Activated CD4-positive, alpha-beta T cell treated with anti-CD3 and anti-CD28 coated beads, Interleukin-2, amount 50 U/mL, for 16 hours (primary cell): ENCODE results near the gene CCDC57.
A peak's percentile ranks its signal among the peaks of the same experiment; 100 is the strongest.

Experiments used
- DNase-seq: peaks from one replicate; pipeline ENCODE4 v3.0.0-alpha.2; 2020

The CCDC57 gene

DNA sequence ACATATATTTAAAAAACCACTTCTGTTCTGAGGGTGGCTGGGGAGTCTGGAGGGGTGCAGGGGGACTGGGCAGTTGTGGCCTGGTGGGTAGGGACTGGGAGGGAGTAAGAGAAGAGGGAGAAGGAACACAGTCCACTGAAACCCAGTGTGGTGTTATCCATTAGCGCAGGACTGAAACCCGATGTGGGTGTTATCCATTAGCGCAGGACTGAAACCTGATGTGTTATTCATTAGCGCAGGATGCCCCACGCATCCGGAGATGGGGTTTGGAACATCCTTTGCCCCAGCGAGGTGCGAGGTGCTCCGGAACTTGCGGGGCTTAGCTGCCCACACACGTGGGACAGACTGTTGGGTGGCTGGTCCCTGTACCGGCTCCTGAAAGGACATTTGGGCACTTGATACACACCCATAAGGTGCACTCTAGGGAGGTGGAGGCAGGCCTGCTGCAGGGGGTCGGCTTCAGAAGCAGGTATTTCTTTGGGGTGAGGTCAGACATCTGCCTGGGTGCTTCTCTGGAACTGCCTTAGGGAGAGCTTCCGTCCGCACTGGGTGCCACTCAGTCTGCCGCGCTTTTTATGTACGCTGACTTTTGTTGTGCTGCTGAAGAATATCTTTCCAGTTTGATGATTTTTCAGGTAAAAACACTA lies 94.4 kb downstream of the CCDC57 start:
- no peak for DNase-seq

DNA sequence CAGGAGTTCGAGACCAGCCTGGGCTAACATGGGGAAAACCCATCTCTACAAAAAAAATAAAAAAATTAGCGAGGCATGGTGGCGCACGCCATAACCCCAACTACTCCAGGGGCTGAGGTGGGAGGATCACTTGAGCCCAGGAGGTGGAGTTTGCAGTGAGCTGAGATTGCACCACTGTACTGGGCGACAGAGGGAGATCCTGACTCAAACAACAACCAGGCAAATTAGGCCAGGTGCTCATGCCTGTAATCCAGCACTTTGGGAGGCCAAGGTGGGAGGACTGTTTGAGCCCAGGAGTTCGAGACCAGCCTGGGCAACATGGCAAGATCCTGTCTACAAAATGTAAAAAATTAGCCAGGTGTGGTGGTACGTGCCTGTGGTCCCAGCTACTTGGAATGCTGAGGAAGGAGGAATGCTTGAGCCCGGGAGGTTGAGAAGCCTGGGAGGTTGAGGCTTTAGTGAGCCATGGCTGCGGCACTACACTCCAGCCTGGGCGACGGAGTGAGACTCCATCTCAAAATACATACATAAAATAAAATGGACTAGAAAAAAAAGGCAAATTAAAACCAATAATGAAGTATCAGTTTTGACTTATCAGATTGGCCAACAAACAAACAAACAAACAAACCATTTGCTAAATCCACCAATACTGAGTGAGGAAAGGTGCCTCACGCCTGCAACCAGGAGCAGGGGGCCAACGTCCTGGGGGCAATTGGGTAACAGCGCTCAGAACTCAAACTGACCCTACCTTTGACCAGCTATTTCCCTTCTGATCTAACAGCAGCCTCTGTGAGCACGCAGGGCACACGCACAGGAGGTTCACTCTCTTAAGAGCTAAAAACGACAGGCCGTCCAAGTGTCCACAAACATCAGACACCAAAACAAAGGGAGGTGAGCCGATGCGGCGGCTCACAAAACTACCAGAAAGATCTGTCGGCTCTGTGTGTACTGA lies 95.2 kb downstream of the CCDC57 start:
- DNase-seq: no peak

DNA sequence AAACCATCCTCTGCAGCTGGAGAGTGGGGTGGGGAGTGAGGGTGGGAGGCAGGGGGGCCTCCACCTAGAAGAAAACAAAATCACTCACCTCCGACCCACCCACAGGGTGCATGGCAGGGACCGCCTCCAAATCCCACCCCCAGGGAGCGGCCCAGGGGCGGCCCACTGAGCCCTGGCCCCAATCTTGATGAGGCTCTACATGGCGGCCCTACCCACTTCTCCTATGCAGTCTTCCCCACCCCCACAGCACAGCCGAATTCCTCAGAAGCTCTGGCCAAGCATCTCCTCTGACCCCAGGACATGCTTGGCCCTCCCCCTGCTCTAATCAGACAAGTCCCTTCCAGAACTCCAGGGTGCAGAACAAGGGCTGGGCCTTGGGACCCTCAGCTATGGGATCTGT lies 96.4 kb downstream of the CCDC57 start:
- DNase-seq: no peak

DNA sequence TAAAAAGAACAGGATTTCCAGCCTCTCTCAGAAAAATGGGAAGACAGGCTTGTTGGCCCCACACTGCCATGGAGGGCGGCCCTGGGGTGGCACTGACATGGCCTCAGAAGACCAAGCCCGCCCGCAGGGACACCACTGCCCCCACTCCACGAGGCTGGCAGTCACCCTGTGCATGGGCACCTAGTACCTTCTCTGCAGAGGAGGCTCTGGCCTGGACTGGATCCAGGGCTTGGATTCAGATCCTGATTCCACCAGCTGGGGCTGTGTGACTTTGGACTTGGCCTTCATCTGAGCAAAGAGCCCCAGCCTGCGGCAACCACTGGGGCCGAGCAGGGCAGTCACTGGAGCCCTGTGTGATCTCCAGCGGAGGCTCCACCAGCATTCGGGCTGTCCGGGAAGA lies 97.8 kb downstream of the CCDC57 start:
- no peak for DNase-seq

DNA sequence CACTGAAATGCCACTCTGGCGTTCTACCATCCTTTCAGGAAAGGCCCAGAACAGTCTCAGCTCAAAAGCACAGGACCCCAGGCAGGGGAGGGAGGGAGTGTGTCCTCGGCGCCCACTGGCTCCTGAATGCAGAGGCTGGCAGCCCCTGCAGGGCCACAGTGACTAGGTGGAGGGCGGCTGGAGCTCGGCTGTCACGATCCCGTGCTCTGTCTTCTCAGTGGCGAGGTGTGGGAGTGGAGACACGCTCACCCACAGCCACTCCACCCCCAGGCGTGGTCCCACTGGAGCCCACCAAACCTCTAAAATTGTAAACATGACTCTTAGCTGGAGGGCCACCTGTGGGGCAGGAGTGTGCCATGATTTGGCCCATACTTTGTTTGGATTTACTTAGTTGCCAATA lies 98.2 kb downstream of the CCDC57 start:
- DNase-seq: no peak

DNA sequence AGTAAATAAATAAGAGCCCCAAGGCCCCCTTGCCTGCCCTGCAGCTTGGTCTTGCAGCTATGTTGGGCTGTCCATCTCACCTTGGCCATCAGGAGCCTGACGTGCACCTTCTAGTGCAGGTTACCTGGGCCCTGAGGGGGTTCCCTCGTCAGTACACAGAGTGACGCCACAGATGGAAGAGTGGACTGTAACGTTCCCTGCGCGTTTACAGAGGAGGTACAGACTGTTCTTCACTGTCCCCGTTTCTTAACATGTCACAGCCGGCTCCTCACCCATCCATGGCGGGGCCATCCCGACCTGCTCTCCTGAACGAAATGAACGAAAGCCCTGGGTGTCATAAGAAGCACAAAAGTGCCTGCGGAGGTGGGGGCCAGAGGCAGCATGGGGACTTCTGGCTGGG lies 98.7 kb downstream of the CCDC57 start:
- DNase-seq: no peak

DNA sequence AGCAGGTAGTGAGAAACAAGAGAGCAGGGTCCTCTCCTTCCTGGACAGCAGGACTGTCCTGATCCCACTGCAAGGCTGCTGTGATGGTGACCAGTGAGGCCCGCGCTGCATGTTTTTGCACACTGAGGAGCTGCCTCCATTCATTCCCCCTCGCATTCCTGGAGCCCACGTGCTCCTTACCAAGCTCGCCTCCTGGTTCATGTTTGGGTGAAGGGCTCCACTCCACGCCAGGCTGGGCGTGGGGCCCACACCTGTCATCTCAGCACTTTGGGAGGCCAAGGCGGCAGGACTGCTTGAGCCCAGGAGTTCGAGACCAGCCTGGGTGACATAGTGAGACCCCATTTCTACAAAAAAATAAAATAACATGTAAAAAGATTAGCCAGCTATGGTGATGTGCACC lies 99.2 kb downstream of the CCDC57 start:
- DNase-seq: no peak

DNA sequence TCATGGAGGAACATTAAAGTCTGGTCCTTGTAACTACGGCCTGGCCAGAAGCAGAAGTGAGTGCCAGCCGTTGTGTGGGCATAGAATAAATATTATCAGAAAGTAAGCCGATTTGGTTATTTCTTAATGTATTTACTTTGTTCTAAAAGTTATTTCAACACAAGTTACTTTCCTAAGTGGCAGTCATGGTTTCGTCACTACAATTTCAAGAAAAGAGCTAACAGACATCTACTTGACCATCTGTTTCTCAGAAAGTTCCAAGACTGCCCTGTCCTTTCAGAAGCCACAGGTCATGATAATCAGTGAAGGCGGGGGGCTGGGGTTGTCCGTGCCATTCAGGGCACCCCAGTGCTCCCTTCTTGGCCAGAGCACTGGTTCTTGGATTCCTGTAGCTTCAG lies 99.7 kb downstream of the CCDC57 start:
- no peak for DNase-seq

DNA sequence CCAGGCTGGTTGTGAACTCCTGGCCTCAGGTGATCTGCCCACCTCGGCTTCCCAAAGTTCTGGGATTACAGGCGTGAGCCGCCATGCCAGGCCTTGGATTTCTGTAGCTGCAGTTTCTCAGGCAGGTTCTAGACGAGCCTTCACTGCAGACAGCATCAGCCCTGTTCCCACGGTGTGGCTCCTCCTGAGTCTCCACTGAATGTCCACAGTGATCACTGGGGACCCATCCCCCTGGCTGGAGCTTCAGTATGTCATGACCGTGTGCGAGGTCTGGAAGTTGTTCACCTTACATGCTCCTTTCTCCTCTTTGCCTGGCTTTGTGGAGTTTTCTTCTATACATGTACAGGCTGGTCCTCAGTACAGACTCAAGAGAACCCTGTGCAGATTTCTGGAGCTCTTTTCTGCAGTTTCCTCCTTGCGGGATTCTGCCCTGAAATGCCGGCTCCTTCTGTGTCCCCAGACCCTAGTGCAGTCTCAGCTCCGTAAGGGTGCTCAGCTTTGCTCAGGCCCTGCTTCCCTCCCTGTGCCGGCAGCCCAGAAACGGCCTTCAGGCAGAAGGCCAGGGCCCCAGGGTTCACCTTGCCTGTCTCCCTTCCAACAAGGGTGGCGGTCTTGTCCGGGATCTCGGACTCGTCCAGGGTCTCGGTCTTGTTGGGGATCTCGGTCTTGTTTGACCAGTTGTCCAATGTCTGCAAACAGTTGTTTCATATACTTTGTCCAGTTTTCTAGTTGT lies 100.3 kb downstream of the CCDC57 start:
- no peak for DNase-seq

DNA sequence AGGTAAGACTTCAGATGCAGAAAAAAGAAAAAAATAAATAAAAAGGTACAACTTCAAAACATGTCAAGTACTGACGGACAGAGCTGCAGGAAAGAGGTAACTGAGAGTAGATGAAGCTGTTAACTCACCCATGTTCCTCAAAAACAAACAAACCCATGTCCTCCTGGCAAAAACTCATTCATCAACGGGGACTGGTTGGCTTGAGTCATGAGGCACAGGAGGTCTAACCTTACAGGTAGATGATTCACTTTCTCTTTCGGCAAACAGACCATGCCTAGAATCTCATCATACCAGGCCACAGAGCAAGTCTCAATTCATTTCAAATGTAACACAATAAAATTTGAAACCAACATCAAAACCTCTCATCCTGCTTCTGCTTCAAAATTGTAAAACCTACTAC lies 102.3 kb downstream of the CCDC57 start:
- peak; percentile 39 for DNase-seq

DNA sequence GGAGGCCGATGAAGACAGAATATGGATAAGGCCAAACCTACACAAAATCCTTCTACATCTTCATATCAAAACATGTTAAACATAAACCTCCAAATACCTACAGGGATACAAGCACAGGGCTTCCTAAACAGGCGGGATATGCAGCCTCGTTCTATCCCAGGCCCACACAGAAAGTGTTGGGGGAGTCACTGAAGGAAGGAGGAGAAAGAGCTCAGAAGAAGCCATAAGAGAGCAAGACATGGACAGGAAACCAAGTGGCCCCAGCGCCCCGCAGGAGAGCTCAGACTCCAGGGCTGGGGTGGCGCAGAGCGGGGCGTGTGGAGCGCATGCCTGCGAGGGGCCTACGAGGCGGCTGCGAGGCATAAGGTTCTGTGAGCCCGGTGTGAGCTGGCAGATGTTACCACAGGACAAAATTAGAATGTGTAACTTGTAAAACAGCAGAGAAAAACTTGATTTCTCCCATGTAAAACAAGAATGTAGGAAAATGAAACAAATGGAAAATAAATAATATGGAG lies 103.6 kb downstream of the CCDC57 start:
- no peak for DNase-seq

DNA sequence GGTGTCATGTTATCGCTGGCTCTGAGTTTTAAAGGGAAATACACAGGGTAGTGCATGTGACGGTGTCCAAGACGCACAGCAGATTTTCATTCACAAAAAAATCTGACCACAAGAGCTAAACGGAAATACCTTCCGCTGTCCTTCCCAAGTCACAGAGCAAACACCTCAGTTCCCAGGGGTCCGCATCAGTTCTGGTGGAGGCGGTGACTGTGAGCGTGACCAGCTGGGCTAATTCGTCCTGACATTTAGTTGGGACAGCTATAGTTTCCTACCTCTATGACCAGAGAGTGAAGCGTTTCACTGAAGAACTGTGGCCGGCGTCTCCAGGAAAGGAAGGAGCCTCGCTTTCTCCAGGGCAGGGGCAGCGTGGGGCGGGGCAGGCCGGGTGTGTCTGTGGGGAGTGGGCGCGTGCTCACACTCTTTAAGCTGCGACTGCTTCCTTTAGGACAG lies 104.1 kb downstream of the CCDC57 start:
- no peak for DNase-seq

DNA sequence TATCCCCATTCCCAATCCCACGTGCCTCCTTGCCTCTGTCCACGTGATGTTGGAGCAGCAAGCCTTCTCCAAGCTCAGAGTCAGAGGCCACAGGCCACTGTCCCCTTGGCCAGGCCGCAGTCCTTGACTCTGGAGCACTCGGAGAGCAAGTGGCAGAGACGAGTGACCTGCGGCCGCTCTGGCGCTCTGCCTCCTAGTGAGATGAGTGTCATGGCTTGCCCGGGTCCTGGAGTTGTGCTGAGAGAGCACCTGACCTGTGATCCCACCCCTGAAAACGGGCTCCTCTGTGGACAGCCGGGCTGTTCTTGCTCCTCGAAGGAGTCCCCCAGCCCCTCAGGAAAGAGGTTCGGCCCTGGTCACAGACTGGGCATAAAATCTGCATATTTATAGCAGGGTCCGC lies 104.6 kb downstream of the CCDC57 start:
- no peak for DNase-seq

DNA sequence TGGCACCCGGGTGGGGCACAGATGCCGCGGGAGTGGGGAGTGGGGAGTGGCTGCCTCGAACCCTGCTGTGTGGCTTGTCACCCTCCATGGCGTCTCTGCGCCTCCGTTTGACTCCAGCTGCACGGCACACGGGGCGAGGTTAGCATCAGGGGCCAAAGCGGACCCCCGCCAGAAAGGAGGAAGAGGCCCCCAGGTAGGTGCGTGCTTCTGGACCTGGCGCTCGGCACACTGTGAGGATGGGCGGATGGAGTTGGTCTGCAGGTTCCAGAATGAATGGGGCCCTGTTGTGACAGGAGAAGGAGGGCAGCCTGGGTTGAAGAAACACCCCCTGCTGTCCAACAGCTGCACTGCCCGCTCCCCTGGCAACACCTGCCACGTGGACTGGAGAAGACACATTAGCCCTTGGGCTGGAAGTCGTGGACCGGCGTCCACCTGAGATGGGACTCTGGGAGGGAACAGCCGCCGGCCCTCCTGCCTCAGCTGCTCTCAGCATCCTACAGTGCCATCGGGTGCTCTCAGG lies 105.2 kb downstream of the CCDC57 start:
- no peak for DNase-seq

DNA sequence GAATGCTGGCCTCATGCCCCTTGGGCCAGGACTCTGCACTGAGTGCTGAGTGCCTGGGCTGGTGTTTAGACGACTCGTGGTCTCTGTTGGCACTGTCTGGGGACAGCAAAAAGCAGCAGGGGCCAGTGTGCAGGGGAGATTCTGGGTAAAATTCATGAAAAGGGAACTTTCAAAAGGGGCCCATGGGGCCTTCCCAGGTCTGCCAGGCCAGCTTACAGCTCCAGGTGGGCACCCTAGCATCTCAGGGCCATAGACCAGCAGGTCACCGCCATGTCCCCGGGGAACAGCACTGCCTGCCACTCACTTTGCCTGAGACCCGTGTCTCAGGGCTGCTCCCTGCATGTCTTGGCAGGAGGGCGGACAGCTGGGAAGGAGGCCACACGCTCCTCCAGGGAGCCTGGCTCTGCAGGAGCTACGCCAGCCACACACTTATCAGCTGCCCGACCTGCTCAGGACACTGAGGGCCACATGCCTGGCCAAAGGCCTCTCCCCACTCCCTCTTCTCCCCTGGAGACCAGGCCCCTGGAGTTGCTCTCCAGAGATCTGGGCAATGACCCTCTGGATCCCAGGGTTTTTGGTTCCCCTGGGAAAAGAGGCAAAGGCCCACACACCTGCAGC lies 105.8 kb downstream of the CCDC57 start:
- DNase-seq: no peak

DNA sequence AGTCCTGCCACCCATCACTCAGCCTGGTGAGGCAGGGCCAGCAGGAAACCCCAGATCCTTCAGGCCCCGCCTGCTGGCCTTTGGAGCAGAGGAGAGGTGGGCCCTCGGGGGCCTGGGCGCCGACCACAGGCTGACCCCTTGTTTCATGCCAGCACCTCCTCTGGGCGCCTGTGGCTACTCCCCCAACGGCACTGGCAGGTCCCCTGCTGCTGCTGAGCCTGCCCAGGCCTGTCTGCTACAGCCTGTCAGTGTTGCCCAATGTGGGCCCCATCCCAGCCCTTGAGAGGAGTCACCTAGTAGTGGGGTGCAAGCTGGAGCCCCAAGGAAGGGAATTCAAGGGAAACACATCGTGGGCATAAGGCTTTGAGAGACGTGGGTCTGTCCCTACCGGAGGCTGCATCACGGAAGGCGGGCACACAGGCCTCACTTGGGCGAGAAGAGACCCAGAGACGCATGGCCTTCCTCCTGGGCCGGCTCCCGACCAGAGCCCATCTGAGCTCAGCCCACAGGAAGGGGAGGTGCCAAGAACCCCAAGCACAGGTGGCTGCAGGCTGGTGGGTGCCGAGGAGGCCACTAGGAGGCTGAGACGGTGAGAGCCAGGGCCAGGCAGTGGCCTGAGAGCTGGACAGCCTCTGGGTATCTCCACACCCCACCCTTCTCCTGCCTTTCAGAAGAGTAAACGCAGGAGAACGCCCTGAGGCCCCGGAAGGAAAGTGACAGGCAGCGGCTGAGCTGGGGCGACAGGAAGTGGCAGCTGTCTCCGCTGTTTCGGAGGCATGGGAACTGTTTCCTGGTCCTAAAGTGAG lies 106.6 kb downstream of the CCDC57 start:
- DNase-seq: peak; percentile 83

DNA sequence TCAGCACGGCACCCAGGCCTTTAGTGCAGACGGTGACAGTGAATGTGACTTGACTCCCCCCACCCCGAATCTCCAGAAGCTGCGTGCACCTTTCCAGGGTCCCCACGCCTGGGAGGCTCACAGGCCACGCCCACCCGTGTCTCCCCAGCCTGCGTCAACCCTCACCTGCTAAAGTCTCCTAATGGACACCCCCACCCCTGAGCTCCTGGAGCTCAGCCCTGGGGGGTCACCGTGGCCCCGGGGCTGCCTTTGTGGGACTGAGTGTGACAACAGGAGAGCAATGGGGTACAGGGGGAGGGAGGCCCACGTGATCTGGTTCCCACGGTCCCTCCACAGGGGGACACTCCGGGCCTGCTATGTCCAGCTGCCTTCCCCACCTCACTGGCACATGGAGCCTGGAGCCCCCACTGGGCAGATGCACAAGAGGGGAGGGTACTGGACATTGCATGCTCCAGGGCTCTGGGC lies 107.2 kb downstream of the CCDC57 start:
- no peak for DNase-seq

DNA sequence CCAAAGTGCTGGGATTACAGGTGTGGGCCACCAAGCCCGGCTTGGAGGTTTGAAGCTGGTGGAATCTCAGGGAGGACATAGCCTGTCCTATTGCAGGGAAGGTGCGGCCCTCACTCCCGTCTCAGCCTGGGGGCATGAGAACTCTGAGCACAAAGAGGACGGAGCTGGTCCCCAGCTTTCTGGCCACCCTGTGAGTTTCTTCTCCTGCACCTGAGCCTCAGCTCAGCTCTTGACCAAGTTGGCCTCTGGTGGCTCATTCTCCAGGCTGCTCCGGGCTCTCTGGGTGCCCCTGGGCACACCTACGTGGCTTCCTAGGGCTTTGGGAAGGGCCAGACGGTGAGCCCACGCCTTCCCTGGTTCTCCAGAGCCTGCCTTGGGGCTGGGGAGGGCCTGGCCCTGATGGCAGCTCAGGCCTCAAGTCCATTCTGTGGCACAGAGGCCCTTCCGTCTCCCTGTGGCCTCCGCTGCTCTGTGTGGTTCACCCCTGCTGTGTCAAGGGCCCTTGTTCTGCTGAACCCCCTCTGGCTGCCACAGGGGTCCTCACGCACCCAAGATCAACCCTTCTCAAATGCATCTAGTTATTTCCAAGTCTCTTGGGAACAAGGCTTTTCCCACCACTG lies 107.7 kb downstream of the CCDC57 start:
- no peak for DNase-seq

DNA sequence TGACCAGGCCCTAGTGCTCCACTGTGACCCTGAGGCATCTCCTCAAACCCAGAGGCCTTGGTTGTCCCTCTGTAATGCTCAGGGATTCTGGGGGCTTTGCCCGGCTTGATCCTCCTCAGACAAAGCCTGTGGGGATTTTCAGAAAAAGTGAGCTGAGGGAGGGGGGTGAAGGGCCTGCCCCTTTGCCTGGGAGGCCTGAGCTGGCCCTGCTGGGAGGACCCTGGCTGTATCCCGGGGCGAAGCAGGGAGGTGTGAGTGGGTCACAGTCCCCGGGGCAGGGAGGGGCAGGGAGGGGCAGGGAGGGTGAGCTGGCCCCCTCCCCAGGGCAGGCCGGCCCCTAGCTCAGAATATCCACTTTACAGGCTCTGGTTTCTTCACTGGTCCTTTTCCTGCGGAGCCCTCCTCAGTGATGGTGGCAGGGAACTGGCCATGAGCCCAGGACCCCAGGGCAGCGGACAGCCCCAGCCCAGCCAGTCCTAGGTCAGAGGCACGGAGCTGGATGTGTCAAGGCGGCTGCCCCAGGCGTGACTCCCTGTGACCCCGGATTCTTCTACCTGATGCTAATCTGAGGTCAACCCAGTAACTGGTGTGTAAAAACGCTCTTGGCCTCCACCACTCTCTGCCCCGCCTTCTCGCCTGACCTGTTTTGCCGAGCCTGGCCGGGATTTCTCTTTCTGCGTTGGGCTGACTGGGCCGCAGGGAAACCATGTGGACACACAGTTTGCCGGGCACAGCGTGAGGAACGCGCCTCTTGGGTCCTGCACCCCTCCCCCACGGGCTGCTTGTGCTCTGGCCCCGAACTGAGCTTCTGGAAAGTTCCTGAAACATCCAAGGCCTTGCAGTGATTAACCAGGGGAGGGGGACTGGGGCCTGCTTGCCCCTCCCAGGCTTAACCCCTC lies 108.8 kb downstream of the CCDC57 start:
- DNase-seq: no peak
